Osteocyte (in vitro differentiated cells): ENCODE results near the gene PIP4K2A. TPM values are rescaled to one million over a fixed set of nuclear protein-coding genes. Genes with fewer than 3 reads are reported as not detected.
A peak's percentile ranks its signal among the peaks of the same experiment; 100 is the strongest.

Source experiments
- DNase-seq: peaks from one replicate; pipeline ENCODE4 v3.0.0; 2021; ENCODE audit warnings: mixed read lengths; ENCODE audit not compliant: unreplicated experiment; ENCODE audit errors: extremely low spot score
- H3K27ac Mint-ChIP-seq: one replicate; pipeline ENCODE4 v1.8.0; 2021; ENCODE audit warnings: mild to moderate bottlenecking, mixed read lengths; ENCODE audit not compliant: unreplicated experiment
- H3K27me3 Mint-ChIP-seq: one replicate; pipeline ENCODE4 v1.8.0; 2021; ENCODE audit warnings: mixed read lengths; ENCODE audit not compliant: unreplicated experiment
- H3K36me3 Mint-ChIP-seq: one replicate; pipeline ENCODE4 v1.8.0; 2021; ENCODE audit warnings: mixed read lengths; ENCODE audit not compliant: unreplicated experiment
- H3K4me1 Mint-ChIP-seq: one replicate; pipeline ENCODE4 v1.8.0; 2021; ENCODE audit warnings: mixed read lengths; ENCODE audit not compliant: unreplicated experiment
- H3K4me3 Mint-ChIP-seq: one replicate; pipeline ENCODE4 v1.8.0; 2021; ENCODE audit warnings: mild to moderate bottlenecking, moderate library complexity, mixed read lengths; ENCODE audit not compliant: unreplicated experiment
- H3K9me3 Mint-ChIP-seq: one replicate; pipeline ENCODE4 v1.8.0; 2021; ENCODE audit warnings: mixed read lengths; ENCODE audit not compliant: unreplicated experiment
- total RNA-seq: library from RNA; stranded (reverse); gene quantifications from 2 replicates; pipeline ENCODE4 v1.2.1, GENCODE V29; 2021
- TF ChIP-seq, protein P1 (sequence below): fragments of 200-600 bp; sonication (generic); IDR thresholded peaks from 2 replicates; pipeline ENCODE4 v1.5.0; 2021; ENCODE audit warnings: antibody characterized with exemption, mild to moderate bottlenecking, moderate library complexity

The PIP4K2A gene
- total RNA-seq, 1 donor from 2014 or later = 41.1 TPM

DNA sequence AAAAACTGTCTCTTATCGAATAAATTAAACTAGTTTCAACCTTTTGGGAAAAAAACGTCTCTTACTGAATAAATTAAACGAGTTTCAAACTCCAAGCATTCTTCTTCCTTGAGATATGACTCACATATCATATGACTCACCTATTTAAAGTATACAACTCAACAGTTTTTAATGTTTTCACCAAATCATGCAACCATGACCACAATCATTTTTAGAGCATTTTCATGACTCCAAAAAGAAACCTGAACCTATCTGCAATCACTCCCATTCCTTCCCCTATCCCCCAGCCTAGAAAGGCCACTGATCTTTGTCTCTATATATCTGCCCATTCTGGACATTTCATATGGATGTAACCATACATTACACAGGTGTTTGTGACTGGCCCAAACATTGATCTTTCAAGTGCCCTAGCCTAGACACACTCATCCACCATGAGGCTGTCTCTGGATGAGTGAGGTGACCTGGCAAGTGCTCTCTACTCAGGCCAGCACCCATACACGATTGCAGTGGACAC is 115.3 kb downstream of the PIP4K2A start:
- H3K4me1 Mint-ChIP-seq = peaks cover 27% of the 10 kb centered on the region
- no peak for DNase-seq
- peaks cover 8% of the 10 kb centered on the region for H3K36me3 Mint-ChIP-seq
- H3K9me3 Mint-ChIP-seq = no peaks in the 10 kb centered on the region
- no peak overlapping the region for H3K4me3 Mint-ChIP-seq
- no peaks in the 10 kb centered on the region for H3K27me3 Mint-ChIP-seq
- H3K27ac Mint-ChIP-seq = peak overlapping the region; percentile 39
- TF ChIP-seq, protein P1, sequence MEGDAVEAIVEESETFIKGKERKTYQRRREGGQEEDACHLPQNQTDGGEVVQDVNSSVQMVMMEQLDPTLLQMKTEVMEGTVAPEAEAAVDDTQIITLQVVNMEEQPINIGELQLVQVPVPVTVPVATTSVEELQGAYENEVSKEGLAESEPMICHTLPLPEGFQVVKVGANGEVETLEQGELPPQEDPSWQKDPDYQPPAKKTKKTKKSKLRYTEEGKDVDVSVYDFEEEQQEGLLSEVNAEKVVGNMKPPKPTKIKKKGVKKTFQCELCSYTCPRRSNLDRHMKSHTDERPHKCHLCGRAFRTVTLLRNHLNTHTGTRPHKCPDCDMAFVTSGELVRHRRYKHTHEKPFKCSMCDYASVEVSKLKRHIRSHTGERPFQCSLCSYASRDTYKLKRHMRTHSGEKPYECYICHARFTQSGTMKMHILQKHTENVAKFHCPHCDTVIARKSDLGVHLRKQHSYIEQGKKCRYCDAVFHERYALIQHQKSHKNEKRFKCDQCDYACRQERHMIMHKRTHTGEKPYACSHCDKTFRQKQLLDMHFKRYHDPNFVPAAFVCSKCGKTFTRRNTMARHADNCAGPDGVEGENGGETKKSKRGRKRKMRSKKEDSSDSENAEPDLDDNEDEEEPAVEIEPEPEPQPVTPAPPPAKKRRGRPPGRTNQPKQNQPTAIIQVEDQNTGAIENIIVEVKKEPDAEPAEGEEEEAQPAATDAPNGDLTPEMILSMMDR = no peak

DNA sequence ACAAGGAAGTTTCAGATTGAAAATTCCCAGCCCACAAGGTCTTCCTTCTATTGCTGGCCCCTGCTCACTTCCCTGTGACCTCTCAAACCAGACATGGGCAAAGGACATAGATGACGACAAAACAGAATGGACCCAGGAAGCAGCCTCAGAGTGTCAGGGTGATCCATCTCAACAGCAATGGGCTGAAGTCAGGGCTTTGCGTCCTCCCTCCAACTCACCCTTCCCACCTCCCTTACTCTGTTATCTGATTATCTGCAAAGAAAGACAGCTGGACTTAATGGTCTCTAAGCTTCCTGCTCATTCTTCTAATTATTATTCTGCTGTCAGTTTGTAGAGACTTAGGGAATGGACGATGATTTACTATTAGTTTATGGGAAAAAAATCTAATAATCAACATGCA is 115.9 kb downstream of the PIP4K2A start:
- Mint-ChIP-seq H3K36me3 (peaks cover 8% of the 10 kb centered on the region), H3K4me3 (no peak overlapping the region), H3K4me1 (peaks cover 24% of the 10 kb centered on the region), H3K9me3 (no peaks in the 10 kb centered on the region), H3K27ac (peak overlapping the region; percentile 39), H3K27me3 (no peaks in the 10 kb centered on the region)
- no peak for DNase-seq
- TF ChIP-seq, protein P1 = no peak

DNA sequence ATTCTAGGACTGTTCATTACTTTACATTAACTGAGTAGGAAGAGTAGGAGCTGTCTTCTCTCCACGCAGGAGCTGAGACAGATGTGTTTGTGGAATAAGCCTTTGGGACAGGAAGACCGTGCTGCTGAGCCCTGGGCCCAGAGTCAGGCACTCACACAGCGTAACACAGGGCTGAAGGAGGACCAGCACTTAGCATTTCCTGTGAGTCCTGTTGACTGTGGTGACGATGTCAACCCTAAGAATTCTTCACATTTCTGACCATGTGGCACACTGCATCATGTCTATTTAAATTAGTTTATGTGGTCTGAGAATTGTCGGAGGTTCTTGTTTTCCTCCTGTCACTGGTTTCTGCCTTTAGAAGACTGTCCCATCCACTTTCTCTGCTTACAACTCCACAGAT is 117.2 kb downstream of the PIP4K2A start:
- no peak overlapping the region for H3K4me3 Mint-ChIP-seq
- no peaks in the 10 kb centered on the region for H3K9me3 Mint-ChIP-seq
- H3K27ac Mint-ChIP-seq = peak overlapping the region; percentile 20
- TF ChIP-seq, protein P1 = no peak
- H3K4me1 Mint-ChIP-seq = peaks cover 22% of the 10 kb centered on the region
- H3K36me3 Mint-ChIP-seq = peaks cover 10% of the 10 kb centered on the region
- DNase-seq = no peak
- H3K27me3 Mint-ChIP-seq = no peaks in the 10 kb centered on the region

DNA sequence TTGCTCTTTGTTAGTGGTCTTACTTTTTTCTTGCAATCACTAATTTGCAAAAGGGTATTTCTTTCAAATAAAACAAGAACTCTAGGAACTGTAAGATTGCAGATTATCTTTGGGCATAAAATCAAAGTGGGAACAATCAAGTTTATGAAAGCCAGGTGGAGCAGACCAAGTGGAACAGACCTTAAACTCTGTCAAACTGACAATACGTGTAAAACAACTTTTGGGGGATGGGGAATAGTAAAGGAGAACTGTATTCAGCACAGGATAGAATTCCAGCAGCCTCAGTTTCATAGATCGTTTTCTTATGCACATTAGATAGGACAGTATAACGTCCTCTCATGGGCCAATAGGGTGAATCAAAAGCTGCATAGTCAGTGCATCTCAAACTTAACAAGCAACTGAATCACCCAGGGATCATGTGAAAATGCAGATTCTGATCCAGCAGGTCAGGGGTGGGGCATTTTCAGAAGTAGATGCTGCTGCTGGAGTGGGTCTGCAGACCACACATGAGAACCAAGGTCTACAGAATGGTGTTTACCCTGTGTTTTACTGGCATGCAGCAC is 120.7 kb downstream of the PIP4K2A start:
- no peaks in the 10 kb centered on the region for H3K27me3 Mint-ChIP-seq
- no peak for DNase-seq
- no peak overlapping the region for H3K27ac Mint-ChIP-seq
- no peaks in the 10 kb centered on the region for H3K9me3 Mint-ChIP-seq
- peaks cover 16% of the 10 kb centered on the region for H3K36me3 Mint-ChIP-seq
- TF ChIP-seq, protein P1 = no peak
- H3K4me1 Mint-ChIP-seq = peaks cover 11% of the 10 kb centered on the region
- no peak overlapping the region for H3K4me3 Mint-ChIP-seq

DNA sequence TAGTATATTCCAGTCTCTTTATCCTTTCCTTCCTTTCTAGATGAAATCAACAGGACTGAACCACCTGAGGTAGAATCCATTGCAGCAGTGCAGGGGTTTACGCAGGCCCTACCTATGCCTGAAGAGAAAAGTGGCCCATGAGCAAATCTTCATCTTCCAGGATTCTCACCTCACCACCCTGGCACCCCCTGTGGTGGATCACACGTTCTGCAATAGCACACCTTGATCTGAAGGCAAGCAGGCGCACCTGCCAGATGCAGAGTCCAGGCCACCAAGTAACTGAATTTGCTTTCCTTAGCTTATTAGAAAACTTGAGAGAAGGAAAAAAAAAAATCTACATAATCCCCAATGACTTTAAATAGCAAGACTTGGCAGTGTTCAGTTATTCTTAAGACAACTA is 121.4 kb downstream of the PIP4K2A start:
- H3K4me1 Mint-ChIP-seq = peaks cover 7% of the 10 kb centered on the region
- H3K27me3 Mint-ChIP-seq = no peaks in the 10 kb centered on the region
- H3K9me3 Mint-ChIP-seq = no peaks in the 10 kb centered on the region
- H3K4me3 Mint-ChIP-seq = no peak overlapping the region
- TF ChIP-seq, protein P1 = no peak
- no peak for DNase-seq
- no peak overlapping the region for H3K27ac Mint-ChIP-seq
- peaks cover 21% of the 10 kb centered on the region for H3K36me3 Mint-ChIP-seq
